Bladder microvascular endothelial cell (primary cell): ENCODE results near the gene TGM3. TPM values are rescaled to one million over a fixed set of nuclear protein-coding genes. Genes with fewer than 3 reads are reported as not detected.

Experiments
- total RNA-seq: library from RNA; depleted of rRNA; stranded (reverse); fragments of >200 nt; gene quantifications from 2 replicates; pipeline ENCODE4 v1.2.3, GENCODE V29; 2014

TGM3 gene, protein sequence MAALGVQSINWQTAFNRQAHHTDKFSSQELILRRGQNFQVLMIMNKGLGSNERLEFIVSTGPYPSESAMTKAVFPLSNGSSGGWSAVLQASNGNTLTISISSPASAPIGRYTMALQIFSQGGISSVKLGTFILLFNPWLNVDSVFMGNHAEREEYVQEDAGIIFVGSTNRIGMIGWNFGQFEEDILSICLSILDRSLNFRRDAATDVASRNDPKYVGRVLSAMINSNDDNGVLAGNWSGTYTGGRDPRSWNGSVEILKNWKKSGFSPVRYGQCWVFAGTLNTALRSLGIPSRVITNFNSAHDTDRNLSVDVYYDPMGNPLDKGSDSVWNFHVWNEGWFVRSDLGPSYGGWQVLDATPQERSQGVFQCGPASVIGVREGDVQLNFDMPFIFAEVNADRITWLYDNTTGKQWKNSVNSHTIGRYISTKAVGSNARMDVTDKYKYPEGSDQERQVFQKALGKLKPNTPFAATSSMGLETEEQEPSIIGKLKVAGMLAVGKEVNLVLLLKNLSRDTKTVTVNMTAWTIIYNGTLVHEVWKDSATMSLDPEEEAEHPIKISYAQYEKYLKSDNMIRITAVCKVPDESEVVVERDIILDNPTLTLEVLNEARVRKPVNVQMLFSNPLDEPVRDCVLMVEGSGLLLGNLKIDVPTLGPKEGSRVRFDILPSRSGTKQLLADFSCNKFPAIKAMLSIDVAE
- not detected in 2 replicates for total RNA-seq

GRCh38 chr20:2295886-2296515 is at the start of gene TGM3:
Gene TGM3, plus strand, starts transcription at chr20:2296001. Its CDS starts 63 bp downstream, at chr20:2296064.

GRCh38 chr20:2380601-2381000 is 84.8 kb downstream of the TGM3 start, which contains the start of gene TGM6:
Gene TGM6, plus strand, starts transcription at chr20:2380901. Its CDS starts 68 bp downstream, at chr20:2380969.

Other genes with a start within 250 kb of the TGM3 start
- 7.9 and 26.2 TPM in 2 replicates for gene STK35, start 194.2 kb upstream of the TGM3 start, total RNA-seq
- gene TGM6, start 84.9 kb downstream of the TGM3 start, total RNA-seq, result not detected in 2 replicates
- gene SNRPB, start 174.8 kb downstream of the TGM3 start, total RNA-seq, result 137 and 233 TPM in 2 replicates
- gene ZNF343, start 212.9 kb downstream of the TGM3 start, total RNA-seq, result 6.8 and 12.7 TPM in 2 replicates
- not detected in 2 replicates for gene TMC2, start 240.6 kb downstream of the TGM3 start, total RNA-seq